NCI-H146 treated with DMSO at 0.1 percent for 48 hours (cell line): ENCODE data around the gene TEX101.
A peak's percentile ranks its signal among the peaks of the same experiment; 100 is the strongest.
"Not testable (repeated sequence)": the region's sequence is repeated elsewhere in the genome, so short reads cannot be mapped to it uniquely, and the experiment has no call there.

ENCODE experiments used
- DNase-seq: peaks from one replicate; lab custom pipeline; 2025; ENCODE audit not compliant: unreplicated experiment; lab: John Stamatoyannopoulos, UW

TEX101 gene

GRCh38 chr19:43416951-43417623, 2.4 kb downstream of the TEX101 start:
- DNase-seq: no peak

GRCh38 chr19:43420954-43421353, 6.3 kb downstream of the TEX101 start:
- no peak for DNase-seq

GRCh38 chr19:43422000-43422688, 7.5 kb downstream of the TEX101 start:
- DNase-seq: no peak

- DNase-seq: no peak
Observed at GRCh38 chr19:43422689-43423066, 8.0 kb downstream of the TEX101 start.

- DNase-seq: no peak
Observed at GRCh38 chr19:43423779-43424178, 9.1 kb downstream of the TEX101 start.

GRCh38 chr19:43425567-43426392, 11.1 kb downstream of the TEX101 start:
- DNase-seq: peak; percentile 44

- no peak for DNase-seq
Observed at GRCh38 chr19:43429395-43429794, 14.7 kb downstream of the TEX101 start.

- DNase-seq: no peak
Observed at GRCh38 chr19:43430142-43430710, 15.5 kb downstream of the TEX101 start.

- DNase-seq: no peak
Observed at GRCh38 chr19:43430976-43431375, 16.3 kb downstream of the TEX101 start.

GRCh38 chr19:43433358-43433673, 18.6 kb downstream of the TEX101 start:
- DNase-seq: no peak

- no peak for DNase-seq
Observed at GRCh38 chr19:43433689-43434088, 19.0 kb downstream of the TEX101 start.

GRCh38 chr19:43435775-43436174, 21.1 kb downstream of the TEX101 start:
- DNase-seq: no peak

- not testable (repeated sequence) for DNase-seq
Observed at GRCh38 chr19:43437284-43437683, 22.6 kb downstream of the TEX101 start.

- no peak for DNase-seq
Observed at GRCh38 chr19:43437712-43438111, 23.0 kb downstream of the TEX101 start.

GRCh38 chr19:43438291-43439031, 23.8 kb downstream of the TEX101 start:
- DNase-seq: no peak

- DNase-seq: no peak
Observed at GRCh38 chr19:43439032-43439708, 24.5 kb downstream of the TEX101 start.

- DNase-seq: no peak
Observed at GRCh38 chr19:43439709-43440063, 25.0 kb downstream of the TEX101 start.

- no peak for DNase-seq
Observed at GRCh38 chr19:43441716-43442115, 27.0 kb downstream of the TEX101 start.

- DNase-seq: not testable (repeated sequence)
Observed at GRCh38 chr19:43444091-43444490, 29.4 kb downstream of the TEX101 start.

GRCh38 chr19:43444531-43445287, 30.0 kb downstream of the TEX101 start:
- no peak for DNase-seq
